ENCODE results near the gene USP9Y.
"Not testable (repeated sequence)": the region's sequence is repeated elsewhere in the genome, so short reads cannot be mapped to it uniquely, and the experiment has no call there.

Gene USP9Y

GRCh38 chrY:12701181-12701695 is at the start of gene USP9Y:
TSS of gene USP9Y (plus strand) at chrY:12701231. CDS start at chrY:12709448, 8,217 bp downstream.
- no peak for DNase-seq (ENCODE audit: low read depth in 1 of 2, low spot score in 1 of 2)

- no peak for DNase-seq (ENCODE audit: low read depth in 1 of 2, low spot score in 1 of 2)
These were observed 49.4 kb upstream of the USP9Y start for GRCh38 chrY:12651621-12652036.

- DNase-seq (ENCODE audit: low read depth in 1 of 2, low spot score in 1 of 2), result peak; percentile 54 to 66
These were observed 39.0 kb upstream of the USP9Y start for GRCh38 chrY:12661745-12662681.

GRCh38 chrY:12662745-12663591 is 38.1 kb upstream of the USP9Y start:
- DNase-seq (ENCODE audit: low read depth in 1 of 2, low spot score in 1 of 2), result peak in 1 of 2 donors; percentile 4

GRCh38 chrY:12663845-12664244 is 37.2 kb upstream of the USP9Y start:
- not testable (repeated sequence) for DNase-seq (ENCODE audit: low read depth in 1 of 2, low spot score in 1 of 2)

GRCh38 chrY:12678111-12678510 is 22.9 kb upstream of the USP9Y start:
- DNase-seq (ENCODE audit: low read depth in 1 of 2, low spot score in 1 of 2), result no peak

- DNase-seq (ENCODE audit: low read depth in 1 of 2, low spot score in 1 of 2), result no peak
These were observed 19.5 kb upstream of the USP9Y start for GRCh38 chrY:12681535-12681934.

- no peak for DNase-seq (ENCODE audit: low read depth in 1 of 2, low spot score in 1 of 2)
These were observed 12.7 kb upstream of the USP9Y start for GRCh38 chrY:12688337-12688736.

- no peak for DNase-seq (ENCODE audit: low read depth in 1 of 2, low spot score in 1 of 2)
These were observed 944 bp upstream of the USP9Y start for GRCh38 chrY:12700087-12700486.

GRCh38 chrY:12702174-12702573 is 1.1 kb downstream of the USP9Y start:
- no peak for DNase-seq (ENCODE audit: low read depth in 1 of 2, low spot score in 1 of 2)

GRCh38 chrY:12710460-12710859 is 9.4 kb downstream of the USP9Y start:
- DNase-seq (ENCODE audit: low read depth in 1 of 2, low spot score in 1 of 2), result no peak

DNA sequence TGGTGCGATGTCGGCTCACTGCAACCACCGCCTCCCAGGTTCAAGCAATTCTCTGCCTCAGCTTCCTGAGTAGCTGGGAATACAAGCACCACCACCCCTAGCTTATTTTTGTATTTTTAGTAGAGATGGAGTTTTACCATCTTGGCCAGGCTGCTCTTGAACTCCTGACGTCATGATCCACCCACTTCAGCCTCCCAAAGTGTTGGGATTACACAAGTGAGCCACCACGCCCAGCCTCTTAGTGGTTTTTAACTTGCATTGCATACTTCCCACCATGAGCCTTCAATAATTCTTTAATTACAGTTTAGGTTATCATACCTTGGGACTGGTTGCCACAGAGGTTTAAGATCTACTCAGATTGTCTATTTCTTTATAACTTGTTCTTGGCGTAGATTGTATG is 14.3 kb downstream of the USP9Y start:
- no peak for DNase-seq (ENCODE audit: low read depth in 1 of 2, low spot score in 1 of 2)

- DNase-seq (ENCODE audit: low read depth in 1 of 2, low spot score in 1 of 2), result no peak
These were observed 28.7 kb downstream of the USP9Y start for GRCh38 chrY:12729746-12730145.

GRCh38 chrY:12733625-12734024 is 32.6 kb downstream of the USP9Y start:
- DNase-seq (ENCODE audit: low read depth in 1 of 2, low spot score in 1 of 2), result peak in 1 of 2 donors; percentile 12

DNA sequence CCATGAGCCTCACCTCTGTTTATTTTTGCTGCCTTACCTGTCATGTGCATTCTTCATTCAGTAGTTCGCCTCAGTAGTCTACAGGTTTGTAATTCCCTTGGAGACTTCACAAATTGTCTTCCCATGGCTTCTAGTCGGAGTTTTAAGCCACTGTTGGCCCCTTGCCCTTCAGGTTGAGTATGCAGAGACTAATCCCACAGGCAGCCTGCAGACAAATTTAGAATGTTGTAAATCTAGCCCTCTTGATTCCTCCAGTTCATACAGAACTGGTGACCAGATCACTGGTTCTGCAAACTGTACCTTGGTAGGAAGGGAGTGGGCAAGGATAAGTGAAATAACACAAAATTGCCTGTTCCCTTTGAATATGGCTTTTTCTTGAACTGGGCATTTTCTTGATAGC is 33.0 kb downstream of the USP9Y start:
- no peak for DNase-seq (ENCODE audit: low read depth in 1 of 2, low spot score in 1 of 2)

- DNase-seq (ENCODE audit: low read depth in 1 of 2, low spot score in 1 of 2), result no peak
These were observed 40.4 kb downstream of the USP9Y start for GRCh38 chrY:12741414-12741813.

- no peak for DNase-seq (ENCODE audit: low read depth in 1 of 2, low spot score in 1 of 2)
These were observed 41.7 kb downstream of the USP9Y start for GRCh38 chrY:12742725-12743124.

- no peak for DNase-seq (ENCODE audit: low read depth in 1 of 2, low spot score in 1 of 2)
These were observed 43.1 kb downstream of the USP9Y start for GRCh38 chrY:12744091-12744490.

DNA sequence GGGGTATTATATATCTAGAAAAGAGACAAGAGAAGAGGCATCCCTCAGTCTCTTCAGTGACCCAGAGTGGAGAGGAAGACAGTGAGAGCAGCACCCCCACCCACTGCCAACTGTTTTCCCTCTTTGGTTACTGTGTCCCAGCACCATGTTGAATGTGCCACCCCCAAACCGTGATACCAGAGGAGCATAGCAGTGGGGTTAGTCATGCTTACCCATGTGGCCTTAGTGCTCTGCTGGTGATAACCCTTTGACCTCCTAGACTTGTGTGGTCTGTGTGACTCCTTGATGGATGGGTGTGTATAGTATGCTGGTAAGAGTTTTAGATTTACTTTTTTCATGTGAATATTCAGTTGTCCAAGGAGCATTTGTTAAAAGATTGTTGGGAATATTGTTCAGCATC is 48.3 kb downstream of the USP9Y start:
- DNase-seq (ENCODE audit: low read depth in 1 of 2, low spot score in 1 of 2), result no peak

- no peak for DNase-seq (ENCODE audit: low read depth in 1 of 2, low spot score in 1 of 2)
These were observed 51.8 kb downstream of the USP9Y start for GRCh38 chrY:12752856-12753255.

DNA sequence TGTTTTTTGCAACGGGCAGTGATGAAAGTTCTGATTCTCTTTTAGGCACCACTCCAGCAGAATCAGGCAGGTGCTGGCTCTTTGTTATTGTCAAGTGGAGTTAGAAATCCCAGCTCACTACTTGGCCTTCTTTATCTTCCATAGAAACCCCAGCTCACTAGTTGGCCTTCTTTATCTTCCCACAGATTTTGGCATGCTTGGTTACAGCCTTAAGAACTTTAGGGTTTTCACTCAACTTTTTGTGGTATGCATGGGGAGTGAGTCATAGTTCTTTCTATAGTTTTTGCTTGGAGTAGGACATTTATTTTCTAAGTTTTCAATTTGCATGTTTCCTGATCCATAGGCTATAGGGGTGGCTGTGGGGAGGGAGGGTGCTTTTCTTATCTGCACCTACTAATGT is 55.0 kb downstream of the USP9Y start:
- no peak for DNase-seq (ENCODE audit: low read depth in 1 of 2, low spot score in 1 of 2)

DNA sequence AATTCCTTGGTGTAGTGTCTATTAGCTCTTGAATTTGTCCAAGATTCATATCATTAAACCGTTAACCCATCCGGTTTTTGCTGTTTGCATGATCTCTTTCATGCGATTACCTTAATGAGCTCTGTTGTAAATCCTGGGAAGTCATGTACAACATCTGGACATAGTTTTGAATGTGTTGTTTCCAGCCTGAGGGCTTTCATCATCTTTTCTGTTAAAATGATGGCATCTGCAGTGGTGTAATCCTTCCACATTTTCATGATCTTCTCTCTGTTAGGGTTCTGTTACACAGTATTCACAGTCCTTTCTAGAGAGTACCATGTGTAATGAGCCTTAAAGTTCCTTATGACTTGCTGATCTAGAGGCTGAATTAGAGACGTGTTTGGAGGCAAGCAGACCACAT is 64.9 kb downstream of the USP9Y start:
- DNase-seq (ENCODE audit: low read depth in 1 of 2, low spot score in 1 of 2), result no peak
